GM19468 (cell line): ENCODE measurements around the gene NSG1.
"Not testable (repeated sequence)": the region's sequence is repeated elsewhere in the genome, so short reads cannot be mapped to it uniquely, and the experiment has no call there.

Experiments used
- ATAC-seq: cut with Tn5 transposase; IDR thresholded peaks from one replicate; pipeline ENCODE4 v1.9.1; 2021; ENCODE audit warnings: mild to moderate bottlenecking, moderate library complexity, moderate number of reproducible peaks; ENCODE audit not compliant: unreplicated experiment; ENCODE audit errors: extremely low read depth

NSG1 gene

GRCh38 chr4:4461178-4461577, 74.3 kb downstream of the NSG1 start:
- ATAC-seq: no peak

- ATAC-seq: no peak
These were observed 74.9 kb downstream of the NSG1 start for GRCh38 chr4:4461850-4462249.

- ATAC-seq: no peak
These were observed 76.1 kb downstream of the NSG1 start for GRCh38 chr4:4462970-4463369.

- not testable (repeated sequence) for ATAC-seq
These were observed 78.3 kb downstream of the NSG1 start for GRCh38 chr4:4465238-4465637.
